Stimulated activated naive CD8-positive, alpha-beta T cell treated with anti-CD3 and anti-CD28 coated beads, Interleukin-15, Interleukin-2, amounts not matched to agents 100 ng/mL and 50 ng/mL, for 24 hours (primary cell): ENCODE data around the gene BIVM.
A peak's percentile ranks its signal among the peaks of the same experiment; 100 is the strongest.

Experiments
- H3K27ac Mint-ChIP-seq: one replicate; pipeline ENCODE4 v1.8.0; 2021; ENCODE audit warnings: mild to moderate bottlenecking, mixed read lengths
- H3K27me3 Mint-ChIP-seq: one replicate; pipeline ENCODE4 v1.8.0; 2021; ENCODE audit warnings: mixed read lengths
- H3K36me3 Mint-ChIP-seq: one replicate; pipeline ENCODE4 v1.8.0; 2021; ENCODE audit warnings: low read depth, mixed read lengths
- H3K4me1 Mint-ChIP-seq: one replicate; pipeline ENCODE4 v1.8.0; 2021; ENCODE audit warnings: low read depth, mixed read lengths
- H3K4me3 Mint-ChIP-seq: one replicate; pipeline ENCODE4 v1.8.0; 2021; ENCODE audit warnings: mild to moderate bottlenecking, mixed read lengths
- H3K9me3 Mint-ChIP-seq: one replicate; pipeline ENCODE4 v1.8.0; 2021; ENCODE audit warnings: mixed read lengths

The BIVM gene, protein sequence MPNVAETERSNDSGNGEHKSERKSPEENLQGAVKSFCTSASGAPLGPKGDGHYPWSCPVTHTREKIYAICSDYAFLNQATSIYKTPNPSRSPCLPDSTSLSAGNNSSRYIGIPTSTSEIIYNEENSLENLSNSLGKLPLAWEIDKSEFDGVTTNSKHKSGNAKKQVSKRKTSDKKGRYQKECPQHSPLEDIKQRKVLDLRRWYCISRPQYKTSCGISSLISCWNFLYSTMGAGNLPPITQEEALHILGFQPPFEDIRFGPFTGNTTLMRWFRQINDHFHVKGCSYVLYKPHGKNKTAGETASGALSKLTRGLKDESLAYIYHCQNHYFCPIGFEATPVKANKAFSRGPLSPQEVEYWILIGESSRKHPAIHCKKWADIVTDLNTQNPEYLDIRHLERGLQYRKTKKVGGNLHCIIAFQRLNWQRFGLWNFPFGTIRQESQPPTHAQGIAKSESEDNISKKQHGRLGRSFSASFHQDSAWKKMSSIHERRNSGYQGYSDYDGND

GRCh38 chr13:102798581-102799425, at the start of gene BIVM, which contains the start of gene POGLUT2:
Gene BIVM (plus strand): TSS chr13:102799119. CDS start chr13:102807268, 8,149 bp downstream.
Gene POGLUT2 (minus strand): TSS chr13:102798976. CDS start chr13:102798670, 306 bp downstream.
- H3K4me1 Mint-ChIP-seq, result peaks cover 33% of the 10 kb centered on the region
- H3K27ac Mint-ChIP-seq, result peak within 1 kb of the TSS; percentile 87
- peak within 1 kb of the TSS; percentile 93 for H3K4me3 Mint-ChIP-seq
- peaks cover 14% of the 10 kb centered on the region for H3K27me3 Mint-ChIP-seq
- H3K36me3 Mint-ChIP-seq, result peaks cover 4% of the 10 kb centered on the region
- no peaks in the 10 kb centered on the region for H3K9me3 Mint-ChIP-seq

GRCh38 chr13:102751886-102752285, 47.0 kb upstream of the BIVM start:
- no peak overlapping the region for H3K4me3 Mint-ChIP-seq
- no peaks in the 10 kb centered on the region for H3K4me1 Mint-ChIP-seq
- peaks cover 10% of the 10 kb centered on the region for H3K36me3 Mint-ChIP-seq
- H3K9me3 Mint-ChIP-seq, result no peaks in the 10 kb centered on the region
- no peak overlapping the region for H3K27ac Mint-ChIP-seq
- peaks cover 23% of the 10 kb centered on the region for H3K27me3 Mint-ChIP-seq

- H3K4me1 Mint-ChIP-seq, result no peaks in the 10 kb centered on the region
- H3K27ac Mint-ChIP-seq, result no peak overlapping the region
- no peaks in the 10 kb centered on the region for H3K9me3 Mint-ChIP-seq
- no peaks in the 10 kb centered on the region for H3K27me3 Mint-ChIP-seq
- no peaks in the 10 kb centered on the region for H3K36me3 Mint-ChIP-seq
- H3K4me3 Mint-ChIP-seq, result no peak overlapping the region
Observed at GRCh38 chr13:102757006-102757405, 41.9 kb upstream of the BIVM start.

GRCh38 chr13:102758842-102759241, 40.1 kb upstream of the BIVM start:
- Mint-ChIP-seq H3K36me3 (no peaks in the 10 kb centered on the region), H3K4me1 (no peaks in the 10 kb centered on the region), H3K4me3 (no peak overlapping the region), H3K9me3 (no peaks in the 10 kb centered on the region), H3K27me3 (no peaks in the 10 kb centered on the region), H3K27ac (no peak overlapping the region)

DNA sequence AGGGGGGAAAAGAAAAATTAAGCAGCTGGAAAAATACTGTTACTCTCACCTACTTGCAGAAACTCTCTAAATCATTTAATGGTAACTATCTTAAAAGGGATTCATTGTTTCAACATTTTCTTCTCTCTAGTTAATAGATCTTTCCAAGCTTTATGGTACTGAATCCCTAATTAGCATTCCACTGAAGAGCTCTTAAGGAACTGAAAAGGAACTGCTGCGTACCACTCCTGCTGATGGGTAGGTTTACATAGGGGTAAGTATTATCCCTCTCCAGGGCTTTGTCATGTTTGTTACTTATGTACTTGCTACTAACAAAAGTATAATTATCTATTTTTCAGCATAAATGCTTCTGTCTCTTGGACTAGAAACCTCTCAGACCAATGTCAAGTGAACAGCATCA, 37.8 kb upstream of the BIVM start:
- Mint-ChIP-seq H3K4me1 (no peaks in the 10 kb centered on the region), H3K4me3 (no peak overlapping the region), H3K9me3 (no peaks in the 10 kb centered on the region)

GRCh38 chr13:102763741-102764140, 35.2 kb upstream of the BIVM start:
- H3K27me3 Mint-ChIP-seq, result no peaks in the 10 kb centered on the region
- H3K27ac Mint-ChIP-seq, result no peak overlapping the region
- no peak overlapping the region for H3K4me3 Mint-ChIP-seq
- no peaks in the 10 kb centered on the region for H3K4me1 Mint-ChIP-seq
- peaks cover 27% of the 10 kb centered on the region for H3K36me3 Mint-ChIP-seq
- H3K9me3 Mint-ChIP-seq, result no peaks in the 10 kb centered on the region

More for the DNA sequence above, 37.8 kb upstream of the BIVM start:
- Mint-ChIP-seq H3K36me3 (peaks cover 12% of the 10 kb centered on the region), H3K27ac (no peak overlapping the region), H3K27me3 (no peaks in the 10 kb centered on the region)

- H3K4me1 Mint-ChIP-seq, result peaks cover 37% of the 10 kb centered on the region
- H3K4me3 Mint-ChIP-seq, result no peak overlapping the region
- H3K9me3 Mint-ChIP-seq, result no peaks in the 10 kb centered on the region
- no peak overlapping the region for H3K27ac Mint-ChIP-seq
- H3K36me3 Mint-ChIP-seq, result peaks cover 52% of the 10 kb centered on the region
- H3K27me3 Mint-ChIP-seq, result no peaks in the 10 kb centered on the region
Observed at GRCh38 chr13:102768909-102769308, 30.0 kb upstream of the BIVM start.

DNA sequence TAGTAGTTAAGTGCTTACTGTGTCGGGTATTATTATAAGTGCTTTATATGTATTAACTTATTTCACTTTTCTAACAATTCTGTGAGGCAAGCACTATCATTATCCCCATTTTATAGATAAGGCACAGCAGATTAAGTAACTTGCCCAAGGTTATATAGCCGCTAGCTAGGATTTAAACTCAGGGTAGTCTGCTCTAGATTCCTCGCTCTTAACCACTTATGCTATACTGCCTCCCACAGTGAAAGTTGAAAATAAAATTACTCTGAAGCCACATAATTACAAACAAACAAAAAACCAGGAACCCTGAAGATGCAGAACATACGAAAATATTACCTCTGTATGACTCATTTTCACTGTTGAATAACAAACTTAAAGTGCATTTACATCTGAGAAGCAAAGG, 29.2 kb upstream of the BIVM start:
- Mint-ChIP-seq H3K4me1 (peaks cover 45% of the 10 kb centered on the region), H3K36me3 (peaks cover 52% of the 10 kb centered on the region), H3K9me3 (no peaks in the 10 kb centered on the region), H3K27me3 (no peaks in the 10 kb centered on the region), H3K4me3 (no peak overlapping the region), H3K27ac (no peak overlapping the region)

DNA sequence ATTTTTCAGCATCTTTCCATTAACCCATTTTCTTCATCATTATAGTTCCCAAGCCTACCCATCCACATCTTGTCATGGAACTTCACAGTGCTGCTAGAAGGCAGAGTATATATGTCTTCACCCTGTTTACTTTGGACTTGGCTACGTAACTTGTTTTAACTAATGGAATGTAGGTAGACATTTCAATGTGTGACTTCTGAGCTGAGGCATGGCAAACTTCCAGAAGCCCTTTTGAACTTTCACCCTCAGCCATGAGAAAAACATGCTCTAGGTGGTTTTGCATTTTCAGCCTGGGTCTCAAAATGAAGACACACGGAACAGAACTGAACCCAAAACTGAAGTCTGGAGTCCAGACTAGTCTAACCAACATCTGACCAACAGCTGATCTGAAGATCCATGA, 28.5 kb upstream of the BIVM start:
- Mint-ChIP-seq H3K4me3 (peak overlapping the region; percentile 12), H3K27me3 (no peaks in the 10 kb centered on the region), H3K9me3 (no peaks in the 10 kb centered on the region), H3K36me3 (peaks cover 46% of the 10 kb centered on the region), H3K4me1 (peaks cover 52% of the 10 kb centered on the region), H3K27ac (no peak overlapping the region)

DNA sequence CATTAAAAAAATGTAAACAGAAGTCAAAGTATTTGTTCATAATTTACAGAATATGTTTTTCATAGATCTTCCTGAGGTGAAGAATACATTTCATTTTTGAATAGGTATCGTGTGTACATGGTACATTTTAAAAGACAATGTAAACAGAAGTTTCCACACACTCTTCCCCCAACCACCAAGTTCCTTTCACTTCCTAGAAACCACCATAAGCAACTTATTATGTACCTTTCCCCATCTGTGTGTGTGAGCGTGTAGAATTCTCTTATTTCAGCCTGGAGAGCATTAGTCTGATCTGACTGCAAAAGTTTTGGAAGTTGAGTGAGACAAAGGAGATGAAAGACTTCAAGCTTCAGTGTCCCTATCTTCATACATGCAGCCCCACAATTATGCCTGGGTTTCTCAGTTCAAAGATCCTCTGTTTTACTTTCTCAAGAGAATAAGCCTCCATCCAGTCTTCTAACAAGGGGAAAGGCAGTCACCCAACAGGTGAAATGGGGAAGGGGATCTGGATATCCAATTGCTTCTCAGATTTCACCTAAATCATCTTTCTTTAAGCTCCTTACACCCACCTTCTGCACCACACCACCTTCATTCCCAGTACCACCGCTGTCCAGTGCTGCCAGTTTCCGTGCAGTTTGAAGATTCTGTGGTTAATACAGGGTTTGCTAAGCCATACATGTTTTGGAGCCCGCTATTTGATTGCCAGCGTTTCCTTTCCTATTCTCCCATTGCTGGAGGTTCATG, 27.4 kb upstream of the BIVM start:
- H3K9me3 Mint-ChIP-seq, result no peaks in the 10 kb centered on the region
- peak overlapping the region; percentile 91 for H3K4me3 Mint-ChIP-seq
- peaks cover 52% of the 10 kb centered on the region for H3K4me1 Mint-ChIP-seq
- H3K27ac Mint-ChIP-seq, result no peak overlapping the region
- peaks cover 36% of the 10 kb centered on the region for H3K36me3 Mint-ChIP-seq
- H3K27me3 Mint-ChIP-seq, result no peaks in the 10 kb centered on the region

- Mint-ChIP-seq H3K9me3 (no peaks in the 10 kb centered on the region), H3K4me3 (peak overlapping the region; percentile 91), H3K27ac (peak overlapping the region; percentile 90), H3K36me3 (peaks cover 30% of the 10 kb centered on the region), H3K27me3 (no peaks in the 10 kb centered on the region), H3K4me1 (peaks cover 52% of the 10 kb centered on the region)
Observed at GRCh38 chr13:102772042-102772425, 26.9 kb upstream of the BIVM start.

- Mint-ChIP-seq H3K27me3 (no peaks in the 10 kb centered on the region), H3K9me3 (no peaks in the 10 kb centered on the region), H3K27ac (peak within 1 kb of the TSS; percentile 94), H3K4me3 (peak within 1 kb of the TSS; percentile 91), H3K4me1 (peaks cover 56% of the 10 kb centered on the region), H3K36me3 (peaks cover 25% of the 10 kb centered on the region)
Observed at GRCh38 chr13:102773441-102774213, 25.3 kb upstream of the BIVM start, which contains the start of gene TEX30. Gene TEX30 (minus strand): TSS chr13:102773786. CDS start chr13:102770026, 3,760 bp downstream.

- Mint-ChIP-seq H3K4me3 (peak overlapping the region; percentile 91), H3K36me3 (peaks cover 25% of the 10 kb centered on the region), H3K9me3 (no peaks in the 10 kb centered on the region), H3K27ac (peak overlapping the region; percentile 94), H3K27me3 (no peaks in the 10 kb centered on the region), H3K4me1 (peaks cover 62% of the 10 kb centered on the region)
Observed at GRCh38 chr13:102774214-102774568, 24.7 kb upstream of the BIVM start.
